ENCODE results near the gene PNKD.

- TF ChIP-seq, protein P1, sequence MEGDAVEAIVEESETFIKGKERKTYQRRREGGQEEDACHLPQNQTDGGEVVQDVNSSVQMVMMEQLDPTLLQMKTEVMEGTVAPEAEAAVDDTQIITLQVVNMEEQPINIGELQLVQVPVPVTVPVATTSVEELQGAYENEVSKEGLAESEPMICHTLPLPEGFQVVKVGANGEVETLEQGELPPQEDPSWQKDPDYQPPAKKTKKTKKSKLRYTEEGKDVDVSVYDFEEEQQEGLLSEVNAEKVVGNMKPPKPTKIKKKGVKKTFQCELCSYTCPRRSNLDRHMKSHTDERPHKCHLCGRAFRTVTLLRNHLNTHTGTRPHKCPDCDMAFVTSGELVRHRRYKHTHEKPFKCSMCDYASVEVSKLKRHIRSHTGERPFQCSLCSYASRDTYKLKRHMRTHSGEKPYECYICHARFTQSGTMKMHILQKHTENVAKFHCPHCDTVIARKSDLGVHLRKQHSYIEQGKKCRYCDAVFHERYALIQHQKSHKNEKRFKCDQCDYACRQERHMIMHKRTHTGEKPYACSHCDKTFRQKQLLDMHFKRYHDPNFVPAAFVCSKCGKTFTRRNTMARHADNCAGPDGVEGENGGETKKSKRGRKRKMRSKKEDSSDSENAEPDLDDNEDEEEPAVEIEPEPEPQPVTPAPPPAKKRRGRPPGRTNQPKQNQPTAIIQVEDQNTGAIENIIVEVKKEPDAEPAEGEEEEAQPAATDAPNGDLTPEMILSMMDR (IDR thresholded peaks at IDR 0.05) = no peak
- TF ChIP-seq POLR2A (IDR thresholded peaks at IDR 0.05) = no peak
- TF ChIP-seq EP300 (IDR thresholded peaks at IDR 0.05) = no peak
- no peak for TF ChIP-seq POLR2AphosphoS5 (IDR thresholded peaks at IDR 0.05)
Observed at GRCh38 chr2:218363736-218364135, 93.4 kb downstream of the PNKD start.

Measured in suprapubic skin (tissue), 4 donors.